ENCODE data around the gene CER1.
"Not testable (repeated sequence)": the region's sequence is repeated elsewhere in the genome, so short reads cannot be mapped to it uniquely, and the experiment has no call there.

Gene CER1

DNA sequence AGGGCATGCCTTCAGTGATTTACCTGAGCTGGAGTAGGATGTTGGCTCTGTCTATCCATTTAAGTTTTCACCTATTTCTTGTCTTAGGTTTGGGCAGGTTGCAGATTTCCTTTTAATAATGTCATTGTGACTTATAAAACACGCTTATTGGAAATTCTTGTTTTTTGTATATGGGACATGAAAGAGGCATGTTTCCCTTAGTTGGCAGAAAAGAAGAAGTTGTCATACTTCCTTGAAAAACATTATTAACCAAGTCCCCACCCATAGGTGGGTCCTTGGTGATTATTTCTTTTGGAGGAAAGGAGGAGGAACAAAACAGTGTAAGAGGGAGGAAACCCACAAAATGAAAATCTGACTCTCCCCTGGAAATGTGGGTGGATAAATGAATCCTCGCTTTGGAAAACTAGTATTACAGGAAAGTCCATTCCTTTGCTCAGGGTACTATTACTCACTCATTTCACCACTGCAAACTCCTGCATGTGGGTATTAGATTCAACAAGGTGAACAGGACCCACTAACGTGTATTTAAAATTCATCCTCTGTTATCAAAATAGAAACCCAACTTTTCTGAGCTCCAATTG is 9.3 kb downstream of the CER1 start:
- no peak for DNase-seq

DNA sequence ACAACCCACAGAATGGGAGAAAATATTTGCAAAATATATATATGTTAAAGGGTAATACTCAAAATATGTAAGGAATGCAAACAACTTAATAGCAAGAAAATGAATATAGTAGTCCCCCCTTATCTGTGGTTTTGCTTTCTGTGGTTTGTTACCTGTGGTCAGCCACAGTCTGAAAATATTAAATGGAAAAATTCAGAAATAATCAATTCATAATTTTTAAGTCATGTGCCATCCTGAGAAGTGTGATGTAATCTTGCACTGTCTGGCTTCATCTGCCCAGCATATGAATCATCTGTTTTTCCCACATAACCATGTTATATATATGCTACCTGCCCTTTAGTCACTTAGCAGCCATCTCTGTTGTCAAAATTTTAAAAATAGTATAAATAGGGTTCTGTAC is 11.7 kb downstream of the CER1 start:
- DNase-seq: no peak

DNA sequence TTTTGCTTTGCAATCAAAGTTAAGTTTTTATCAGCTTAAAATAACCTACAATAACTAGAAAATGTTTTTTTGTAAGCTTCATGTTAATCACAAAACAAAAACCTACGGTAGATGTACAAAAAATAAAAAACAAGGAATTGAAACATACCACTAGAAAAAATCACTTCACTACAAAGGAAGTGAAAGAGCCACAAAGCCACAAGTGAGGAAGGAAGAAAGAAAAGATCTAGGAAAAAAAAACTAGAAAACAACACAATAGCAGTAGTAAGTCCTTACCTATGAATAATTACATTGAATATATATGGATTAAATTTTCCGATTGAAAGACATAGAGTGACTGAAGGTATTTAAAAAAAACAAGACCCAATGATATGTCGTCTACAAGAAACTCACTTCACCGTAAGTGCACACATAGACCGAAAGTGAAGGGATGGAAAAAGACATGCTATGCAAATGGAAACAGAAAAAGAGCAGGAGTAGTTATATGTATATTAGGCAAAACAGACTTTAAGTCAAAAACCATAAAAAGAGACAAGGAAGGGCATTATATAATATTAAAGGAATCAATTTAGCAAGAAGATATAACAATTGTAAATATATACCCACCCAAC is 15.9 kb downstream of the CER1 start:
- DNase-seq: no peak

DNA sequence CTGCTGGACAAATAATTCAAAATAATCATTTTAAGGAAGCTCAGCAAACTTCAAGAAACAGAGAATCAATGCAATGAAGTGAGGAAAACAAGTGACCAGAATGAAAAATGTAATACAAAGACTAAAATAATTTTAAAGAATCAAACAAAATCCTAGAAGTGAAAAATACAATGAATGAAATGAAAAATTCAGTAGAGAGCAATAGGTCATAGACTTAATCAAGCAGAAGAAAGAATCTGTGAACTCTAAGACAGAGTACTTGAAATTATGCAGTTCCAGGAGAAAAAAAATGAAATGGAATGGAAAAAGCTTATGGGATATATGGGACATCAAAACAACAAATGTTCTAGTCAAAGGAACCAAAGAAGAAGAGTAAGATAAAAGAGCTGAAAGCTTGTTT is 17.5 kb downstream of the CER1 start:
- no peak for DNase-seq

DNA sequence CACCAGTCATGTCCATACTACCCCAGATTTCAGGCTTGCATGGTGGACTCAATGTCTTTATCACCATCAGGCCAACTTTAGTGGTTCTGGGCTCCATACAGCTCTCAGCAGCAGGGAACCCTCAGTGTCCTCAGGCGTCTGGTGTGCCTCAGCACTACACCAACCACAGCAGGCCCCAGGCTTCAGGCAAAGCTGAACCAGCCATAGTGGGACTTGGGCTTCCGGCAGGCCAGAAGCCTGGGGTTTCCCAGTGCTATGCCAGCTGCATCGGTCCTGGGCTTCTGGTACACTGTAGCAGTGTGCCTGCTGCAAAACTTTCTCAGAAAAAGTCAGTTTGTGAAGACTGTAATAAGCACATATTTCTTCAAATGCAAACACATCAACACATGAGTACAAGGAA is 18.3 kb downstream of the CER1 start:
- DNase-seq: no peak

DNA sequence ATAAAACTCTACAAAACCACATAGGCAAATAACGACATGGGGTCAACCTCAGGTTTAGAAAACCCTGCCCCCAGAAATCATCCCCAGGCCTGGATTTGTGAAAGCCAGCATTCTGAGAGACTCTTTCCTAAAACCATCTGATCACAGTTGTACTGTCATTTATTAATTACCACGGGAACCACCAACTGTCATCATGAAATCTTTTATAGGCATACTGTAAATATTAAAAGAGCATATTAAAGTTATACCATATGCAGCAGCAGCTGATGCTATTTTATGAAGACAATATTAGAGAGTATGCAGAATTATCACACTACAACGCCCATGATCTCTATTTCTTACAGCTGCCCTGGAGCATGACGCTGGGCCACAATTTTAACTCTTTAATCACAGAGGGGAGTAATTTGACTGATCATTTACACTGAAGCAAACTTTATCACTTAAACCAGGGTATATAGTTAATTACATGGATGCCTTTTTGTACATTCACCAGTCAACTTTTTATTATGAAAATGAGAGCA is 20.3 kb downstream of the CER1 start:
- DNase-seq: no peak

DNA sequence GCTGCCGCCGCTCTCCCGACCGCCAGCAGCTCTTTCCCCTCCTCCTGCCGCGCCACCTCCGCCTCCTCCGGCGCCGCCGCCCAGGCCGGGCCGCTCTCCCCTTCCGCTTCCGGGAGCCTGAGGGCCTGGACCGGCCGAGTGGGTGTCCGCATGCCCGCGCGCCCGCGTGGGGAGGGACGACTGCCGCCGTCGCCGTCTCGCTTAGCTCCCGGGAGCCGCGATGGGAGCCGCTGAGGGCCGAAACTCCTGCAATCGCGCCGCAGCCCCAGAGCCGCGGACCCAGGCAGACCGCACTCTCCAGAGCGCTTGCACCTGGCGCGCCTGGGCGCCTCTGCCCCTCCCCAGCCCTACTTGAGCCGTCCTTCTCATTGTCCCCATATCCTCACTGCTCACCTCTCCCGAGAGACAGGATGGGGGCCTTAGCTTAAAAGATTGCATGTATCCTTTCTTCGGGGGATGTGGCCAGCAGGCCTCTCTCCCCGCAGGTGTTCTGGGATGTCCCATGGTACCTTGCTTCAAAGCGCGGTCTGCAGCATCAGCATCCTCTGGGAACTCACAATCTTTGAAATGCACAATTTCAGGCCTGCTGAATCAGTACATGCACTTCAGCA is 29.2 kb downstream of the CER1 start, which contains the start of gene ZDHHC21:
TSS of gene ZDHHC21 (minus strand) at position 182 of the 611 bp plus-strand sequence. CDS start 19,092 bp downstream, outside the sequence.
- DNase-seq: peak; percentile 69

DNA sequence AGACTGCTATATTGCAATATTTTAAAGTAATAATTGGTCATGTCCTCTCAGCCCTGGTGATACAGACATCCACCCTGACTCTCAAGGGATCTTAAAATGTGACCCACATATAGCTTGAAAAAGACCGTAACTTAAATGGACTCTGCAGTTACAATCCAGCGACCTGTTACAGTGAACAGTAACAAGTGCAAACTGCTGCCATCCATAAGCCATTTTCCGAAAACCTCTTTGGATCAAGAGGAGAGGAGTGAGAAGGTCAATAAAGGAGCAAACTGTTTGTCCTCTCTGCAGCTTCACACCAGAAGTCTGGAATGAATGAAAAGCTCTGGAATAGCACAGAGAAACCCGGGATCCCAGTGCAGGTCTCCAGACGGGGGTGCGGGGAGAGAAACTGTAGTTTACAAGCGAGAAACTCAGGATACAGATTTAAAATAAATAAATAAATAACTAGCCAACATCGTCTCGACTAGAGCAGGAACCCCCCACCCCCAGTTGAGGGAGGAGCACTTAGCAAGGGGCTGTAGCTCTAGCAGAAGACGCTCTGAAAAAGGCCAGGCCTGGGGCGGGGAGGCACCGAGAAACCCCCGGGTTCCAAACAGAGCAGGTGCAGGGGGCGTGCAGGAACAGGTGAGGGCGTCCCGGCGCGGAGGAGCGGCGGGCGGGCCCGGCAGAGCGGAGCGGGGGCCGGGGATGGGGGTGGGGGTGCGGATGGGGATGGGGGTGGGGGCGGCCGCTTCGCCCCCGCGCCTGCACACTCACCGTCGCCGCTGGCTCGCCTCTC is 29.9 kb downstream of the CER1 start:
- no peak for DNase-seq

DNA sequence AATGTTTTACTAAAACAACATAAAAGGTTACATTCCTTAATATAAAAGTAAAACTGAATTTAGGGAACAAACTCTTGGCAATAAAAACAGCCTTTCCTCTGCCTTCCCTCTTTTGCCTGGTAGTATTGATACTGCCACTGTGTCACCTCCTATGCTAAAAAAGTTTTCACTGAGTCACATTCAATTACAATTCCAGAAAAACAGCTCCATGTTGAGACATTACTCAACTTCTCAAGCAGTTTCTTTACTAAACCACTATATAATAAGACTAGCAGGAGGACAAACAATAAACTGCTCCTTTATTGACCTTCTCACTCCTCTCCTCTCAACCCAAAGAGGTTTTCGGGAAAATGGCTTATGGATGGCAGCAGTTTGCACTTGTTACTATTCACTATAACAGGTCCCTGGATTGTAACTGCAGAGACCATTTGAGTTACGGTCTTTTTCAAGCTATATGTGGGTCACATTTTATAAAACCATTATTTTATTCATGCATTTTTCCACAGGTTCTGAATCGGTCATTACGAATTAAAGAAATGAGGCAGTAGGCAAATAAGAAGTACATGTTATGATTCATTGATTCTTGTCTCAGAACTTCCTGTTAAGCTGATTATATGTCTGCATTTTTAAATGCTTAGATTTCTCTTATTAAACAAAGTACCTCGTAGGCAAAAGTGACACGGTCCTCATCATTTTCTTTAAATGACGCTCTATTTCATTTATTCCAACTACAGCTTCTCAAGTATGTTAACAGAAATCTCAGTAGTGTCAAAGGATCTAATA is 31.4 kb downstream of the CER1 start:
- no peak for DNase-seq

DNA sequence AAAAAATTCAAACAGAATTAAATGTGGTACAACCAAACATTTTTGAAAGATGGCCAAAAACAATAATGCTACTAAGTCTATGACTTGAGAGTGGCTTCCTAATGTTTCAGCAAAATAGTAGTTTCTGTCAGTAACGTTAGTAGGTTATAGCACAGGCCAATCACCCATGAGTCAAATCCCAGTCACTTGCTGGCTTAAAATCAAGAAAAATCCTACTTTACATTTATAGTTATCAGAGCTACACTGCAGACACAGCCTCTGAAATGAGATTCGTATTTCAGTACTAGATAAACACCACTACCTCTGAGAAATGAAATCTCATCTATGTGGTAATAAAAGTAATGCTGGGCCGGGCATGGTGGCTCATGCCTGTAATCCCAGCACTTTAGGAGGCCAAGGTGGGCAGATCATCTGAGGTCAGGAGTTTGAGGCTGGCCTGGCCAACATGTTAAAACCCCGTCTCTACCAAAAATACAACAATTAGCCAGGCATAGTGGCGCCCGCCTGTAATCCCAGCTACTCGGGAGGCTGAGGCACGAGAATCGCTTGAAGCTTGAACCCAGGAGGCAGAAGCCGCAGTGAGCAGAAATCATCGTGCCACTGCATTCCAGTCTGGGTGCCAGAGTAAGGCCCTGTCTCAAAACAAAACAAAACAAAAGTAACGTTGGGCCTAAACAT is 35.4 kb downstream of the CER1 start:
- no peak for DNase-seq

DNA sequence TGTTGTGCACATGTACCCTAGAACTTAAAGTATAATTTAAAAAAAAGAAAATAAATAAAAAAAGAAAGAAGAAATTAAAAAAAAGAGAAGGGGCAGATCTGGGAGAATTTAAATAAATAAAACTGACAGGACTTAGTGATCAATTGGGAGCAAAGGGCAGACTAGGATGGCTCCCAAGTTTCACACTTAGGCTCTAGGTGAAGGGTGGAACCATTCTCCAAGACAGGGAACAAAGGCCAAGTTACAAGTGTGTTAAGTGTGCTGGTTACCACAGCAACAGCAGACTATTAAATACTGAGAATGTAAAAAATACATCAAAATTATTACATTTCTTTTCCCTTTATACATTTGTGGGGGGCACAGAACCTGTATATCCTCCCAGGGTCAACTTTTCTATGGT is 36.4 kb downstream of the CER1 start:
- DNase-seq: no peak

DNA sequence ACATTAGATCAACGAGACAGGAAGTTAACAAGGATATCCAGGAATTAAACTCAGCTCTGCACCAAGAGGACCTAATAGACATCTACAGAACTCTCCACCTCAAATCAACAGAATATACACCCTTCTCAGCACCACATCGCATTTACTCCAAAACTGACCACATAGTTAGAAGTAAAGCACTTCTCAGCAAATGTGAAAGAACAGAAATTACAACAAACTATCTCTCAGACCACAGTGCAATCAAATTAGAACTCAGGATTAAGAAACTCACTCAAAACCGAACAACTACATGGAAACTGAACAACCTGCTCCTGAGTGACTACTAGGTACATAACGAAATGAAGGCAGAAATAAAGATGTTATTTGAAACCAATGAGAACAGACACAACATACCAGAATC is 39.9 kb downstream of the CER1 start:
- DNase-seq: not testable (repeated sequence)

DNA sequence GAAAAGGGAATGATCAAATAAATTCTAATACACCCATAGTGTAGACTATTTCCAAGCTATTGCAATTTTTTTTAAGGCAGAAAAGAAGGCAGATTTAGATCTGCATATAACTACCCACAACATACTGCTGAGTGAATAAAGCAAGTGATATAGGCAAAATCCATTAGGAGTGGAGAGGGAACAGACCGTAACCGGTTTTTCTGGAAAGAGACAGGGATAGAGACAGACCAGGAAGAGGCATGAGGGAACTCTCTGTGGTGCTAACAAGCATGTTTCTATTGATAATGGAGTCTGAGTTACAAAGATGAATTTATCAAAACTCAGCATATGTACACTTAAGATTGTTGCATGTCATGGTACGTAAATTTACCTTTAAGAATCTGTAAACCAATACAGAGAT is 43.8 kb downstream of the CER1 start:
- no peak for DNase-seq

DNA sequence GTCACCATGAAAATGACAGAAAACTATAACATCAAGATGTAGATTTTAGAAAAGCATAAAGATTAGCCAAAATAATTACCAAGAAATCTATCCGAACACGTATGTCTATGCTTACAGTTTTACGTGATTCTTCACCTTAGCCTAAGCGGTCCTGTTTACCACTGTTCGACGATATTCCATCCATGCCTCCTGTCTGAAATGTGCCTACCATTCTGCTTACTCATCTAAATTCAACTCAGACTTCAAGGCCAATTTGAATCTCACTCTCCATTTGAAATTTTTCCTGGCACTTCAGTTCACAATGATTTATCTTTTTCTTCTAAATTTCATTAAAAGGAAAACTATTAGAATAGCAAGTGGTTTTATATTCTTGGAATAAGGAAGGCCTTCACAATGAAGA is 44.7 kb downstream of the CER1 start:
- DNase-seq: no peak

DNA sequence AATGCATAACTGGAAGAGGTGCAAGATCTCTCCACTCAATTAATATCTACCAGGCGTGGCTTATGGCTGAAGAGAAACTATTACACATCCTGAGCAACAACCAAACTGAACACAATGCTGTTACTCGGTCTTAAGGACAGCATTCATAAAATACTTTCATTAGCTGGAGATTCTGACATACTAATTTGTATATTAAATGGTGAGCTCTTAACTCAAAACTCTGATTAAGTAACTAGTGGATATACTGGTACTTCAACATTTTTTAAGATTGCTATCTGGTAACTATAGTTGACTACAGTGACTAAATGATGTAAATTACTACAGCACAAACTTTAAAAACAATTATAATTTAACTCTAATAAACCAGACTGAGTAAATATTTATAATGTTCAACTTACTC is 45.1 kb downstream of the CER1 start:
- DNase-seq: no peak

DNA sequence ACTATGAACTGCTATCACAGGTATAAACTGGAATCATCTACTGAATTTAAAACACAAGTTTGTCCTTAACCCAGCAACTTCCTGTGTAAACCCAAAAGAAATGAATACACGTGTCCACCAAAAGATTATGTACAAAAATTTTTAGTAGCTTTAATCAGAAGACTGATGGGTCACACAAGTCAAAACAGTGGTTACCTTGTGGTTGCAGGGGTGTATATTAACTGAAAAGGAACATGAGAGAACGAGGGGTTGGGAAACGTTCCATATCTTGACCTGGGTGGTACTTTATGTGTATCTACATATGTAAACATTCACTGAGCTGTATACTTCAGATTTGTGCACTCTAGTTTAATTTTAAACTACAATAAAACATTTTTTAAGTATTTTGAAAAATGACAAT is 47.9 kb downstream of the CER1 start:
- DNase-seq: no peak

DNA sequence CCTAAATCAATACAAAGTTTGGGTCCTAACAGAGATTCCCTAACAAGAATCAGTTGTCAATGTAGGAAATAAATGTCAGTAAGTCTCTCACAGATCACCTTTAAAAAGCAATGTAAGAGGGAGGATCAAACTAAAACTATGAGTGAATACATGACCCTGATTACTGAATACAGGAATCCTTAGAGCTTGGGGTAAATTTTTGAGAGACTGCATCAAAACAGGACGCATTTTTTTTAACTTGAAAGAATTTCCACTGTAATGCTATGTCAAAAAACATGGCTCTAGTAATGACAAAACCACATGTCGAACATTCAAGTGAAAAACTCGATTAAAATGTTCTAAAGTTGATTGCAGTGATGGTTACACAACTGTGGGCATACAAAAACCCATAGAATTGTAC is 51.2 kb downstream of the CER1 start:
- DNase-seq: no peak

DNA sequence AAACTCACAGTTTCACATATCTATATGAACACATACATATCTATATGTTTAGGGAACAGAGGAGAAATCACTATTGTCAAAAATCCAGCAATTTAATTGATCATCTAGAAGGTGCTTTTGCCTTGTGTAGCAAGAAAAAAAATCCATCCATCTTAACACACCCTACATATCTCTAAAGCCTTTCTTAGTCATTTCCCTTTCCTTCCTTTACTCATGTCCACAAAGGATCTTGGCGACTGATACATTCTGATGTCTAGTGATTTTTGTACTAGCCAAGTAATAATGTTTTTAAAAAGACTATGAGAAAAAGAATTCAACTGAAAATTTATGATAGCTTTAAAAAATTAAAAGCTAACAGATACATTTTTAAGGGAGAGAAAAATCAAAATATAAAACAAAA is 51.8 kb downstream of the CER1 start:
- no peak for DNase-seq
